HG02678 (cell line): Measurements from ENCODE around the gene EEF2.
"Not testable (repeated sequence)": the region's sequence is repeated elsewhere in the genome, so short reads cannot be mapped to it uniquely, and the experiment has no call there.

Experiments
- ATAC-seq: cut with Tn5 transposase; IDR thresholded peaks from one replicate; pipeline ENCODE4 v1.9.1; 2021; ENCODE audit warnings: mild to moderate bottlenecking, moderate library complexity; ENCODE audit not compliant: unreplicated experiment

Gene EEF2

DNA sequence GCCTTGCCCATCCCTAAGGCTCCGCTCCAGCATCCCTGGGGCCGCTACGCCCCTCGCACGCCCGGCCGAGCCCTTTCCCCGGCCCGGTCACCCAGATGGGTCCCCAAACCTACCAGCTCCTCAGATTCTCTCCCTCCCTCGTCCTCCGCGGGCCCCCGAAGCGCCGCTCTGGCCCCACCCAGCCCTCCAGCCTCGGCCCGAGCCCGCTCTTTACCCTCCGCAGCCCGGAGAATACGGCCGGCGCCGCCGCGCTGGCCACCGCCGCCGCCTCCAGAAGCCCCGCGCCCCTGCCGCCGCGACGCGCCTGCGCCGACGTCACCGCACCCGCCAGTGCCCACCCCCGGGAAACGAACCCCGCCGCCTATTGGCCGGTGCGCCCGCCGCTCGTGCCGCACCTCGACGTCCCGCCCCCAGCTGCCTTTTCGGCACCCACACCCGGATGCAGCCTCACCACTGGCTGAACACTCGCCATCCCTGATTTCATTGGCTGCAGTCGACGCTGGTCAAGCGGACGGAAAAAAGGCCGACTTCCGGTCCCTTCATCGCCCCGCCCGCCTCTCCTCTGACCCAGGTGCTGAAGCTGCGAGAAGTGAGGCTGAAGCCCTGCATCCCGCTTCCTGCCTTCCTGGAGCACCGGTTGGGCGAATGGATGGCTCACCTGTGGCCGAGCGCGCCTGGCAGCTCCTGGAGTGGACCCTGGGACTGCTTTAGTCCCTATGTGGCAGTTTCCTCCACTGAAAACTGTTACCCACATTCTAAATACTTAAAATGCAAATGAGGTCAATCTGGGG is 14.3 kb downstream of the EEF2 start, which contains the start of gene DAPK3:
Gene DAPK3 (minus strand): TSS at position 292 of the 791 bp plus-strand sequence. CDS start 1,364 bp downstream, outside the sequence.
- ATAC-seq, result peak; percentile 94

- ATAC-seq, result no peak
These were observed 14.9 kb downstream of the EEF2 start for GRCh38 chr19:3970313-3970807.

DNA sequence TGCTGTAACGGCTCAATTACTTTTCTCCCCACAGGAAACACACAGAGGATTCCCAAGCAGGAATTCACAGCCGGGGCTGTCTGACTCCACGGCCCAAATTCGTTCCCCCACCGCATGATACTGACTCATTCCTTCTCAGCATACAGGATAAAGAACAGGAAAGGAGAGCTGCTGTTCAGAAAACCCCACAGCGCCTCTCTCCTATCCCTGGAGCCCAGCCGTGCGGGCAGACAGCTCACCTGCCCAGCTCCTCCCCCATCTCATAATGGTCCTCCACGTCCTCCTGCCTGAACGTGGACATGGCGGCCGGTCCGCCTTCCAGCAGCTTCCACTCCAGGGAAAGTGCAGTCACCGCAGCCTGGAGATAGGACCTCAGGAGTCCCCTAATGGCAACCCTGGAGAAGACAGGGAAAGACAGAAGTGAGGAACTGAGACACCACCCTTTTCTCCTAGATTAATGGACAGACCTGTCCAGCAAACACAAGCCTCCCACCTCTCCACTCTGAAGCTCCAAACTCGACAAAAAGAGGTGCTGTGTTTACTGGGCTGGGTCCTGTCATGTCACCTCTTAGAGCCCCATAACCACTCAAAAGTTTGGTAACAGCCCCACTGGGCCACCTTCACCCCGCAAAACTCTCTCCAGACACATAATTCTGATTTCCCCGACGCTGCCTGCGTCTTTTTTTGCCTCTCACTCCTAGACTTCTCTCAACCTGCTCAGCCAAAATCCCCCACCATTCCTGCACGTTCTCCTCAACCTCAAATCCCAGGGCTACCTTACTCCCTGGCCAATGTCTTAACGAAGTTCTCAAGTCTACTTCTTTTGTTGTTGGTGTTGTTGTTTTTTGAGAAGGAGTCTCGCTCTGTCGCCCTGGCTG is 15.6 kb downstream of the EEF2 start:
- no peak for ATAC-seq

GRCh38 chr19:3968556-3969434 is 16.5 kb downstream of the EEF2 start:
- ATAC-seq, result no peak

DNA sequence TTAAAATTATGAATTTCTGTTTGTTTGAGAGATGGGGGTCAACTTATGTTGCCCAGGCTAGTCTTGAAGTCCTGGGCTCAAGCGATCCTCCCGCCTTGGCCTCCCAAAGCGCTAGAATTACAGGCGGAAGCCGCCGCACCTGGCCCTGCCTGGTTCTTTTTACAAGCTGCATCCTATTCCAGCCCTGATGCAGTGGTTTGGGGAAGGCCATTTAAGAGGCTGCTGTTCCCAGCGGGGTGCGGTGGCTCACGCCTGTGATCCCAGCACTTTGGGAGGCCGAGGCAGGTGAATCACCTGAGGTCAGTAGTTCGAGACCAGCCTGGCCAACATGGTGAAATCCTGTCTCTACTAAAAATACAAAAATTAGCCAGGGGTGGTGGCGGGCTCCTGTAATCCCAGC is 17.3 kb downstream of the EEF2 start:
- ATAC-seq, result not testable (repeated sequence)

DNA sequence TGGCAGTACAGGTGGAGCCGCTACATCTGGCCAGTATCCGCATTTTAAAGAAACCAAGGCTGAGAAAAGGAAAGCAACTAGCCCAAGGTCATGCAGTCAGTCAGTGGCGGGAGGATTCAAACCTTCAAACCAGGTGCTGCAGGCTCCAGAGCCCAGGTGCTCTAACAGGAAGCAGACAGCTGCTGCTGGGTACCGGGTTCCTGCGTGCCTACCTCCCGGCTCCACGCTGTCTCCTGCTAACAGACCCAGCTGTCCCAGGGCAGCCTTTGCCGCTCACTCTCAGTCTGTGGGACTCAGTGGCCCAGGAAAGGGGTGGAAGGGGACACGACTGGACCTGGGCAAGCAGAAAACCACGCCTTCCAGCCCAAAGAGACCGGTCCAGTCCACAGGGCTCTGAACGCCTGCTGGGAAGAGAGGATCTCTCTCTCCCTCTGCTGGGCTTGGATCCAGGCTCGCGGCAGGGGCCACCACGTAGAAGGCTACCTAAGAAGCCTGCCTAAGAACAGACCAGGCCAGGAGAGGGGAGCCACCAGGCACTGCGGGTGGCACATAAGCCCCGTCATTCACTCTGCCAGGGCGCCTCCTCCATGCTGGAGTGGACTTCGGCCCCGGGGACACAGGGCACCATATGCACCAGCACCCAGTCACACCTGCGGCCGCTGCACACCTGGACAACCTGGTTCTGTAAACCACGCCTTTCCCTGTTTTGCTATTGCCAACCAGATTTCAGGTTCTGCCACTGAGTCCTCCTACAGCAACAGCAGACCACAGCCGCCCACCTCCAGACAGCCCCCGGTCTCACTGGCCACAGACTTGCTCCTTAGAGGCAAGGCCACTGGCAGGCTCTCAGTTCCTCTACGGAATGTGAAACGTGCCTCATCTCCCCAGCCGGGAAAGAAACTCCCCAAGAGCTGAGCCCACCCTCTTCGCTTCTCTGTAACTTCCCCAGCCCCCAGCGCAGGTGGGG is 18.9 kb downstream of the EEF2 start:
- ATAC-seq, result no peak

GRCh38 chr19:3964256-3965194 is 20.7 kb downstream of the EEF2 start:
- ATAC-seq, result no peak

DNA sequence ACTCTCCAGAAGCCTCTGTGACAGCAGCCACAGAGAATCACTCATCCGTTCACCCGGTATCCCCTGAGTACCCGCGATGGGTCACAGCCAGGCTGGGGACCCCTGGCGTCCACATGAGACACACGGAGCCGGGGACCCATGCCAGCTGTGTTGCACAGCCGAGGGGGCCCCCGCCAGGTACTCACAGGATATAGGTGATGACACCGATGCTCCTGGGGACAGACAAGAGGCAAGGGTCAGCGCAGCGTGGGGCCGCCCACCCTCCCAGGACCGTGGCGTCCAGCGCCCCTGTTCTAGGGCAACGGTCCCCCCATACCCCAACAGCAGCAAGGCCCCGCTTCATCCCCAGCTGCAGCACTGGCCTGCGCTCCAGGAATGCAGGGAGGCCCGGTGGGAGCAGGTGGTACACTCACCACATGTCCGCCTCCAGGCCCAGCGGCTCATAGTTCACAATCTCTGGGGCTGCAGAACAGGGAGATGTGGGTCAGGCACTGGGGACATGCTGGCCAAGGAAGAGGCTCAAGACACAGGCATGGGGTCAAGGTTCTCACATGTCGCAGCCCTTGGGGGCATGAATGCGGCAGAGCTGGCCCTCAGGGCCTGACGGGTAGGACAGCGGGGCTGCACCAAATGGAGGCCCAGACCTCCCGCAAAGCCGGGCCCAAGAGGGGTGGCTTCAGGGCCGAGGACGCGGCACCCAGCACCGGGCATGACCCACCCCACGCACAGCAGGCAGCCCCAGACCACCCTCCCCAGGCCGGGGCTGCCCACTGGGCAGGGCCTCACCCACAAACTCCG is 21.6 kb downstream of the EEF2 start:
- no peak for ATAC-seq

DNA sequence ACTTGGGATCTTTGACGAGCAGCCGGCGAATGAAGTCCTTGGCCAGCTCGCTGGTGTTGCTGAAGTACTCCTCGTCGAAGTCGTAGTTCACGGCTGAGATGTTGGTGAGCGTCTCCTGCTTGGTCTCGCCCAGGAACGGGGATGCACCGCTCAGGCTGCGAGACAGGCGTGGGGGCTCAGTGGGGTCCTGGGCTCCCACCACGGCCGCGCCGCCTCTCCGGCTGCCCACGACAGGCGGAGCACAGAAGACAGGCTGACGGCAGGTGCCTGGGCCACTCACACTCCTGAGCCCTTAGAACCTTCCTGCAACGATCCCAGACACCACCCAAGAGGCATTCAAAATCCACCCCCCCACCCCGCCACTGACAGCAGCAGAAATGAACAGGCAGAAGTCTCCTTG is 24.3 kb downstream of the EEF2 start:
- no peak for ATAC-seq

DNA sequence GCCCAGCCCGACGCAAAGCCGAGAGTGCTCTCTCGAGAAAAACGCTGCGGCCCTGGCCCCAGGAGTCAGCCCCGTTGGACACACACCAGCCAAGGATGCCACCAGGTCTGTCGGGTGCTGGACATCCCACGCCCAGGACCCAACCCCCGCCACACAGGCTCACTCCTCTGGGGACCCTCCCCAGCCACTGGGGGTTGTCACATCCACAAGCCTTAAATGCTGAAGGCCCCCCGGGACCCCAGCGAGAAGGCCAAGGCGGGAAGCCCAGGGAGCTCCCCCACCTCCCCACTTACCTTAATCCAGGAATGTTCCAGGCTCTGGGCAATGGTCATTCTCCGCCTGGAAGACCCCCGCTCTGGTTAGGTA is 25.5 kb downstream of the EEF2 start:
- no peak for ATAC-seq

- ATAC-seq, result no peak
These were observed 26.2 kb downstream of the EEF2 start for GRCh38 chr19:3958836-3959765.

GRCh38 chr19:3955688-3956087 is 29.6 kb downstream of the EEF2 start:
- ATAC-seq, result no peak

- not testable (repeated sequence) for ATAC-seq
These were observed 30.0 kb downstream of the EEF2 start for GRCh38 chr19:3955276-3955675.

GRCh38 chr19:3954107-3954506 is 31.2 kb downstream of the EEF2 start:
- no peak for ATAC-seq

- not testable (repeated sequence) for ATAC-seq
These were observed 32.4 kb downstream of the EEF2 start for GRCh38 chr19:3952755-3953276.
